Measurements from ENCODE around the gene USP22. TPM values are rescaled to one million over a fixed set of nuclear protein-coding genes. Genes with fewer than 3 reads are reported as not detected.
A peak's percentile ranks its signal among the peaks of the same experiment; 100 is the strongest.

The USP22 gene
- total and polyA plus RNA-seq, 8 donors, result 28.1 to 394 (median 161) TPM

DNA sequence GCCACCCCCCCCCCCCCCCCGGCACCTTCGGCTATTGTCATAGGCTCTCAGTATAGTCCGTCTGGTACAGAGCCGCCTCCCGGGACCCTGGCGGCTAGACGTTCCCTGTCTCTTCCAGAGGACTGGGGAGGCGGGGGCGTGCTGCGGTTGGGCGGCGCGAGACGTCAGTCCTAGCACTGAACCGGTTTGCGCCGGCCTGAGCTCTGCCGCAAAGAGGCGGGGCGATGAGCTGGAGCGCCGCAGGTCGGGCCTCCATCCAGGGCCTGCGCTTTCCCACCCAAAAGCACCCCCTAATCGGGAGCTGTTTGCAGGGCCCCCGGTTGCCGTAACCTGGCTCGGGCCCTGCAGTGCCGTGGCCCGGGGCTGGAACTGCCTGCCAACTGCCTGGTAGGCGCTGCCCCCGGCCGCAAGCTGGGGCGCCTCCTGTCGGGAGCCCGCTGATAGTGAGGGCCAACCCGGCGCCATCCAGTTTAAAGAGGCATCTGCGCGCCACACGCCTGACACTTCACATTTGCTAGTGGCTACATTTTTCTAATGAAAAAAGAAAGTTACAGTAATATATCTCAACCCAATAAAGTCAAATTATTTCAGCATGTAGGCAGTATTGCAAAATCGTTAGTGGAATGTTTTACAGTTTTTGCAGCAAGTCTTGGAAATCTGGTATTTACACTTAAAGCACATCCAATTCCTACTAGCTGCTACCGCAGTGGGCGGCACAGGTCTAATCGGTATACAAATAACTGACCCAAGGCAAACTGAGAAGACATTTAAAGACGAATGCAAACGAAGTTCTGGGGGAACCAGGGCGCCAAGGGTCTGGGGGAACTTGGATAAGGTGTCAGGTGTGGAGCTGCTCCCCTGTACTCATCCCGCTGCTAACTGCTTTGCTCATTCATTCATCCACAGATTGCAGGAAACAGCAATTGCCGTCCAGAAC lies 753 bp upstream of the USP22 start:
- DNase-seq, result peak; percentile 98 to 100
- peak overlapping the region; percentile 53 to 67 (median 58) for H3K4me3 ChIP-seq
- peak overlapping the region; percentile 97 to 100 (median 99) for H3K27ac ChIP-seq
- intact Hi-C loops (cut with DNase I; ENCODE audit: low total_unique reads), result no loop called here
- peaks cover 23 to 41% (median 36%) of the 10 kb centered on the region in 4 donors for H3K4me1 ChIP-seq
- TF ChIP-seq POLR2AphosphoS5 (IDR thresholded peaks at IDR 0.05), result peak in 2 of 3 donors; percentile 76 to 87
- no peak for TF ChIP-seq EP300 (IDR thresholded peaks at IDR 0.05)
- TF ChIP-seq, protein P1, sequence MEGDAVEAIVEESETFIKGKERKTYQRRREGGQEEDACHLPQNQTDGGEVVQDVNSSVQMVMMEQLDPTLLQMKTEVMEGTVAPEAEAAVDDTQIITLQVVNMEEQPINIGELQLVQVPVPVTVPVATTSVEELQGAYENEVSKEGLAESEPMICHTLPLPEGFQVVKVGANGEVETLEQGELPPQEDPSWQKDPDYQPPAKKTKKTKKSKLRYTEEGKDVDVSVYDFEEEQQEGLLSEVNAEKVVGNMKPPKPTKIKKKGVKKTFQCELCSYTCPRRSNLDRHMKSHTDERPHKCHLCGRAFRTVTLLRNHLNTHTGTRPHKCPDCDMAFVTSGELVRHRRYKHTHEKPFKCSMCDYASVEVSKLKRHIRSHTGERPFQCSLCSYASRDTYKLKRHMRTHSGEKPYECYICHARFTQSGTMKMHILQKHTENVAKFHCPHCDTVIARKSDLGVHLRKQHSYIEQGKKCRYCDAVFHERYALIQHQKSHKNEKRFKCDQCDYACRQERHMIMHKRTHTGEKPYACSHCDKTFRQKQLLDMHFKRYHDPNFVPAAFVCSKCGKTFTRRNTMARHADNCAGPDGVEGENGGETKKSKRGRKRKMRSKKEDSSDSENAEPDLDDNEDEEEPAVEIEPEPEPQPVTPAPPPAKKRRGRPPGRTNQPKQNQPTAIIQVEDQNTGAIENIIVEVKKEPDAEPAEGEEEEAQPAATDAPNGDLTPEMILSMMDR (IDR thresholded peaks at IDR 0.05), result peak in 5 of 7 experiments; percentile 79 to 90 (median 82)
- WGBS, 5 donors, result 2 to 3% (median 2%) methylated on average over 30 to 48 of the region's 50 CpGs
- peaks cover 0 to 6% (median 2%) of the 10 kb centered on the region in 4 donors for H3K36me3 ChIP-seq
- H3K9me3 ChIP-seq, result no peaks in the 10 kb centered on the region
- no peaks in the 10 kb centered on the region for H3K27me3 ChIP-seq

DNA sequence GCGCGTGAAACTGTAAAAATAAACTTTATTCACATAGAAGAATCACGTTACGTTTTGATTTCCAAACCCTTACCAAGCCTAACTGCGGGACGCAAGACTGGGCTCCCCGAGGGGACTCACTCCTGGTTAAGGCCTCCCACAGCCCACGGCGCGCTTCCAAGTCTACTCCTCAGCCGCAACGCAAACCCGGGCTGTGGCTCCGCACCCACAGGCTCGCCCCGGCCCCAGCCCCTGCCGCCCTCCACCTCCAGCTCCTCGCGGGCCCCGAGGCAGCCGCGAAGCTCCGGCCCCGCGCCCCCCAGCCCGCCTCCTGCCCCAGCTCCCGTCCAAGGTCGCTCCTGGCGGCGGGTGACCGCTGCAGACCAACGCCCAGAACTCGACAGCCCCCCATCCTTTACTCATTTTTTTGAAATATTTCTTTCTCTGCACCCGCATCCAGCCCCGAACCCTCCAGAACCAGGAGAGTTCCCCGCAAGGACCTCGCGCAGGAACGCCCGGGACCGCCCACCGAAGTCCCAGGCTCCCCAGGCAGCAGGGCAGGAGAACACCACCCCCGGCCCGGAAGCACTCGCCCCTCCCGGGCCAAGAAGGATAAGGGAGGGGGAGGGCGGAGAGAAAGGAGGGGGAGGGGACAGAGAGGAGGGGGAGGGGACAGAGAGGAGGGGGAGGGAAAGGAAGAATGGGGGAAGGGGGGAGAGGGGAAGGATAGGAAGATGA lies 912 bp downstream of the USP22 start:
- Histone ChIP-seq H3K36me3 (peaks cover 0 to 14% (median 5%) of the 10 kb centered on the region in 4 donors), H3K4me3 (peak overlapping the region; percentile 68 to 99 (median 87)), H3K27me3 (no peaks in the 10 kb centered on the region), H3K27ac (peak overlapping the region; percentile 97 to 100 (median 100)), H3K4me1 (peaks cover 30 to 57% (median 50%) of the 10 kb centered on the region in 4 donors), H3K9me3 (no peaks in the 10 kb centered on the region)
- DNase-seq, result peak; percentile 80 to 95
- TF ChIP-seq POLR2A (IDR thresholded peaks at IDR 0.05) (no peak), POLR2AphosphoS5 (IDR thresholded peaks at IDR 0.05) (peak; percentile 7 to 69 (median 67))
- WGBS, 5 donors, result 1% methylated on average over 37 to 47 of the region's 47 CpGs
- intact Hi-C loops (cut with DNase I; ENCODE audit: low total_unique reads), result no loop called here

DNA sequence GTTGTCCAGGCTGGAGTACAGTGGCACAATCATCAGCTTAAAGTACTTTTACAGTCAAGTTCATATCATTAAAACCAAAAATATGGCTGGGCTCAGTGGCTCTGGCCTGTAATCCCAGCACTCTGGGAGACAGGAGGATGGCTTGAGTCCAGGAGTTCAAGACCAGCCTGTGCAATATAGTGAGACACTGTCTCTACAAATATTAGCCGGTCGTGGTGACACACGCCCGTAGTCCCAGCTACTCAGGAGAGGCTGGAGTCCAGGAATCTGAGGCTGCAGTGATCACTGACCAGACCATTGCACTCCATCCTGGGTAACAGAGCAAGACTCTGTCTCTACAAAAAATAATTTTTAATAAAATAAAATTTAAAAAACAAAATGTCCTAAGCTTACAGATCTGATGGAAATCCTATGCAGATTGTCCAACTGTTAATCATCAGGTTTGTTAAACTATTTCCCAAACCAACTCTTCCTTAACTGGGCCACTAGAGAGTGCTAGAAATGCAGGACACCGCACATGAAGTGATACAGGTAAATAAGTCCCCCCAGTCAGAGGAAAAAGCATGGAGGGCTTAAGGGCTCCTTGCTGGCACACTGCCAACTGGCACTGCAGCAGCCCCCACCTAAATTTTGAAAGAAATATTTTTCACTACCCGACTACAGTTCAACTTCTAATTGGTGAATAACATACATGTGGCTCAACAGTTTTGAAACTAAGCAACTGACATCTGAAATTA lies 2.8 kb downstream of the USP22 start:
- Histone ChIP-seq H3K27ac (peak overlapping the region in 4 of 5 donors; percentile 97 to 100 (median 100)), H3K36me3 (peaks cover 0 to 14% (median 5%) of the 10 kb centered on the region in 4 donors), H3K4me1 (peaks cover 48 to 76% (median 68%) of the 10 kb centered on the region in 4 donors), H3K27me3 (no peaks in the 10 kb centered on the region), H3K4me3 (peak overlapping the region; percentile 68 to 99 (median 87)), H3K9me3 (no peaks in the 10 kb centered on the region)
- TF ChIP-seq POLR2A (IDR thresholded peaks at IDR 0.05) (no peak), POLR2AphosphoS5 (IDR thresholded peaks at IDR 0.05) (peak in 1 of 3 donors; percentile 26)
- TF ChIP-seq, protein P1 (IDR thresholded peaks at IDR 0.05), result peak in 1 of 7 experiments; percentile 17
- DNase-seq, result peak in 1 of 2 donors; percentile 73
- intact Hi-C loops (cut with DNase I; ENCODE audit: low total_unique reads), result no loop called here
- 12 to 18% (median 16%) methylated on average over 6 of the region's 6 CpGs for WGBS, 5 donors

DNA sequence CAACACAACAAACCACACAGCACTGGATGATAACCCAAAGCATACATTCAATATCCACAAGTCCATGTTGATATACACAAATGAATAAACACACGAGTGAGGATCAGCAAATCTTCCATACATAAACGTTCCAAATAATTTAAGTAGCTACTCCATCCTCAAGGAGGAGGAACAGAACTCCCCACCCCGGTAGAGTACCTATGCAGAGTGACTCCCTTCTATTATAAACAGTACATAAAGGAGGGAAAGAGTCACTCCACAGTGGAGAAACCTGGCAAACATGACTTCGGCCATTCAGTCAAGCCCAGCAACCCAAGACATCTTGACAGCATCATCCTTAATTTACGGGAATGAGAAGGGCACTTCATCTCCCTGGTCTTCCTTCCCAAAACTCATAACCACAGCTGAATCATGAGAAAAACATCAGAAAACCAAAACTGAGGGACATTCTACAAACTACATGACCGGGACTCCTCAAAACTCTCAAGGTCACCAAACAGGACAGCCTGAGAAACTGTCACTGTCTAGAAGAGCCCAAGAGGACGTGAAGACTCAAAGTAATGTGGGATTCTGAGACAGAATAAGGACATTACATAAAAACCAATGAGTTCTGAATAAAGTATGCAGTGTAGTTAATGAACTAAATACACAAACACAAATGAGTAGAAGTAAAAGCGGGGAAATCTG lies 5.6 kb downstream of the USP22 start:
- Histone ChIP-seq H3K27me3 (no peaks in the 10 kb centered on the region), H3K27ac (peak overlapping the region in 2 of 5 donors; percentile 18 to 28), H3K4me1 (peaks cover 69 to 95% (median 85%) of the 10 kb centered on the region in 4 donors), H3K9me3 (no peaks in the 10 kb centered on the region), H3K36me3 (peaks cover 0 to 14% (median 5%) of the 10 kb centered on the region in 4 donors), H3K4me3 (no peak overlapping the region)
- intact Hi-C loops (cut with DNase I; ENCODE audit: low total_unique reads), result no loop called here
- 30 to 52% (median 41%) methylated on average over 8 of the region's 8 CpGs for WGBS, 5 donors
- DNase-seq, result no peak
- TF ChIP-seq EP300 (IDR thresholded peaks at IDR 0.05) (no peak), POLR2AphosphoS5 (IDR thresholded peaks at IDR 0.05) (no peak), POLR2A (IDR thresholded peaks at IDR 0.05) (no peak)
- TF ChIP-seq, protein P1 (IDR thresholded peaks at IDR 0.05), result no peak

All from stomach (tissue), 9 donors.